Neural progenitor cell (in vitro differentiated cells): ENCODE results near the gene LBR. TPM values are rescaled to one million over a fixed set of nuclear protein-coding genes. Genes with fewer than 3 reads are reported as not detected.
A peak's percentile ranks its signal among the peaks of the same experiment; 100 is the strongest.

Source experiments
- DNase-seq: peaks from one replicate; pipeline ENCODE4 v3.0.0-alpha.2; 2016; ENCODE audit warnings: low spot score
- H2AFZ ChIP-seq: fragments of 200-600 bp; sonication (generic); replicated peaks from 2 replicates; pipeline ENCODE4 v1.6.1; 2016; ENCODE audit warnings: antibody characterized with exemption
- H3F3A ChIP-seq: fragments of 200-600 bp; sonication (generic); 2 replicates; pipeline ENCODE4 v1.6.1; 2016; ENCODE audit warnings: antibody characterized with exemption, low read depth
- H3K27ac ChIP-seq: fragments of 200-600 bp; sonication (generic); 2 replicates; pipeline ENCODE4 v1.5.1; 2016; ENCODE audit warnings: mild to moderate bottlenecking
- H3K27me3 ChIP-seq: fragments of 200-600 bp; sonication (generic); 2 replicates; pipeline ENCODE4 v1.6.1; 2016; ENCODE audit warnings: mild to moderate bottlenecking, moderate library complexity
- H3K36me3 ChIP-seq: fragments of 200-600 bp; sonication (generic); 2 replicates; pipeline ENCODE4 v1.5.1; 2016
- H3K4me1 ChIP-seq: fragments of 200-600 bp; sonication (generic); 2 replicates; pipeline ENCODE4 v1.6.1; 2016; ENCODE audit warnings: mixed run types
- H3K4me2 ChIP-seq: fragments of 200-600 bp; sonication (generic); 2 replicates; pipeline ENCODE4 v1.6.1; 2016
- H3K4me3 ChIP-seq: fragments of 200-600 bp; sonication (generic); 2 replicates; pipeline ENCODE4 v1.5.1; 2016
- H3K79me2 ChIP-seq: fragments of 200-600 bp; sonication (generic); 2 replicates; pipeline ENCODE4 v1.6.1; 2016; ENCODE audit warnings: low read depth
- H3K9ac ChIP-seq: fragments of 200-600 bp; sonication (generic); 2 replicates; pipeline ENCODE4 v1.6.1; 2016
- H3K9me3 ChIP-seq: fragments of 200-600 bp; sonication (generic); 2 replicates; pipeline ENCODE4 v1.5.1; 2016; ENCODE audit warnings: low read depth
- H4K20me1 ChIP-seq: fragments of 200-600 bp; sonication (generic); 2 replicates; pipeline ENCODE4 v1.6.1; 2016; ENCODE audit warnings: low read depth
- H3K27ac Mint-ChIP-seq: 3 replicates; pipeline ENCODE4 v1.8.0; 2021; ENCODE audit warnings: mixed read lengths
- H3K27me3 Mint-ChIP-seq: 2 replicates; pipeline ENCODE4 v1.8.0; 2022; ENCODE audit warnings: low read depth, mild to moderate bottlenecking, inconsistent platforms, moderate library complexity, mixed read lengths; ENCODE audit not compliant: insufficient read depth
- H3K36me3 Mint-ChIP-seq: 3 replicates; pipeline ENCODE4 v1.8.0; 2021; ENCODE audit warnings: mixed read lengths
- H3K4me1 Mint-ChIP-seq: 3 replicates; pipeline ENCODE4 v1.8.0; 2021; ENCODE audit warnings: mixed read lengths
- H3K4me3 Mint-ChIP-seq: 3 replicates; pipeline ENCODE4 v1.8.0; 2021; ENCODE audit warnings: mild to moderate bottlenecking, moderate library complexity, mixed read lengths
- H3K9me3 Mint-ChIP-seq: 3 replicates; pipeline ENCODE4 v1.8.0; 2020; ENCODE audit warnings: mixed read lengths
- CTCF ChIP-seq: fragments of 200-600 bp; sonication (generic); IDR thresholded peaks from 2 replicates; pipeline ENCODE4 v1.5.1; 2017; ENCODE audit warnings: antibody characterized with exemption, mild to moderate bottlenecking
- EZH2 ChIP-seq: fragments of 200-600 bp; sonication (generic); IDR thresholded peaks from 2 replicates; pipeline ENCODE4 v1.6.1; 2017; ENCODE audit warnings: antibody characterized with exemption, mild to moderate bottlenecking, moderate library complexity
- EZH2phosphoT487 ChIP-seq: fragments of 200-600 bp; sonication (generic); IDR thresholded peaks from 2 replicates; pipeline ENCODE4 v1.6.1; 2017; ENCODE audit warnings: antibody characterized with exemption
- total RNA-seq: library from RNA; depleted of rRNA; stranded (reverse); fragments of >200 nt; gene quantifications from 2 replicates; pipeline ENCODE4 v1.2.3, GENCODE V29; 2015; ENCODE audit warnings: low replicate concordance

The LBR gene
- total RNA-seq, 1 donor from 2014 or later: 171 TPM

DNA sequence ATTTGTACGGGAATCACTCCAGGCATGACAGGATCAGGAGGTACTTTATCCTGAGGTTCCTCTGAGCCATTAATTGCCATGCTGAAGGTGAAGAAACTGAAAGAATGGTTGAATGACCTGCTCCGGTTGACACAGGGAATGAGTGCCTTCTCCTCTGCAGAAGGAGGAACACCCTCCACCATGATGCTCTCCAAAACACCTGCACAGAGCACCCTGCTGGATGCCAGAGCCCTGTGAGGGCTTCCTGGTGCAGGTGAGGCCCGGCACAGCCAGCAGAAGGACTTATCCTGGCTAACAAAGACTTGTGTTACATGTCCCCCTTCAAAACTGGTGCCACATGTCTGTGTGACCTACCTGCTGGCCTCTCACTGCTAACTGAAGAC, 14.3 kb upstream of the LBR start:
- Histone ChIP-seq H2AFZ (no peak overlapping the region), H3K36me3 (no peaks in the 10 kb centered on the region), H3K79me2 (no peaks in the 10 kb centered on the region), H3K4me1 (peaks cover 6% of the 10 kb centered on the region), H3F3A (no peaks in the 10 kb centered on the region), H3K27ac (no peak overlapping the region), H3K4me3 (no peak overlapping the region), H3K9me3 (no peaks in the 10 kb centered on the region), H3K4me2 (no peak overlapping the region), H3K9ac (no peak overlapping the region), H4K20me1 (no peaks in the 10 kb centered on the region), H3K27me3 (no peaks in the 10 kb centered on the region)
- H3K36me3 Mint-ChIP-seq: no peaks in the 10 kb centered on the region
- H3K9me3 Mint-ChIP-seq: no peaks in the 10 kb centered on the region
- H3K27ac Mint-ChIP-seq: peak overlapping the region; percentile 23
- no peak for TF ChIP-seq EZH2
- no peak for TF ChIP-seq CTCF
- TF ChIP-seq EZH2phosphoT487: no peak
- peaks cover 23% of the 10 kb centered on the region for H3K4me1 Mint-ChIP-seq
- no peak for DNase-seq
- H3K4me3 Mint-ChIP-seq: no peak overlapping the region
- H3K27me3 Mint-ChIP-seq: peaks cover 14% of the 10 kb centered on the region

DNA sequence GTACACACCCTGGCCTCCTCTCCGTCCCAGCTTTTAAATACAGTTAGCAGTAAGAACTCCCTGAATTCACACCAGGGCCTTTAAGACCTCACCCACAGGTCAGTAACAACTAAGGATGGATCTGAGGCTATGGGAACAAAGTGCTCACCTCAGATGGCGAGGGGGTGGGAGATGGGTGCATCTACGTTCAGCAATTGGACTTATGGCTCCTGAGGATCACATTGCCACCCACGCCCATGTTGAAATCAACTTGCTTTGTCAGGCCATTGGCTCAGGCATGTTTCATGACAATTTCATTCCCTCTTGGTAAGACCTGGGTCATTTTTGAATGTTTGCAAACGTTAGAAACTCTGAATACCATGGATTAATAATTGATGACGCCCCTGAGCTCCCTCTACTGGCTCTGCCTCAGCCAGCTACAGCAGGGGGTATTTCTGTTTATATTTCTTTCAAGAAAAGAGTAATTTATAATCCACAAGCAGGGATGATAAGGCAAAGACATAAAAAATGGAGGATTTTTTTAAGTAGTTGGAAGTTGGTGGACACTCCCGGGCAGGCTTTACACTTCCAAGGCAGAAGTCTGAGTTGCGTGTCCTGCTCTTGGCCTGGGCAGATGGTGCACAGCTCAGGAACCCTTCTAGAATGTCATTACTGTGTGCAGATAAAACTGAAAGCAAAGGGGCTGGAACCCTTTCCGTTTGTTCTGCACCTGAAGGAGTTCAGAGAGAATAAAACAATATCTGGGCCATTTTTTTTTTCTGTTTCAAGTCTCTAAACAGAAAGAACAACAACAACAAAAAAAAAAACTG, 13.7 kb upstream of the LBR start:
- H3K27ac ChIP-seq: no peak overlapping the region
- Mint-ChIP-seq H3K9me3 (no peaks in the 10 kb centered on the region), H3K27ac (peak overlapping the region; percentile 63), H3K4me3 (peak overlapping the region; percentile 19), H3K4me1 (peaks cover 17% of the 10 kb centered on the region), H3K27me3 (peaks cover 13% of the 10 kb centered on the region), H3K36me3 (no peaks in the 10 kb centered on the region)
- no peak overlapping the region for H3K4me2 ChIP-seq
- H3K9me3 ChIP-seq: no peaks in the 10 kb centered on the region
- H3K4me1 ChIP-seq: peaks cover under 1% of the 10 kb centered on the region
- H3K9ac ChIP-seq: no peak overlapping the region
- no peaks in the 10 kb centered on the region for H4K20me1 ChIP-seq
- H3K79me2 ChIP-seq: no peaks in the 10 kb centered on the region
- no peaks in the 10 kb centered on the region for H3K27me3 ChIP-seq
- H2AFZ ChIP-seq: no peak overlapping the region
- no peaks in the 10 kb centered on the region for H3F3A ChIP-seq
- H3K4me3 ChIP-seq: no peak overlapping the region
- TF ChIP-seq CTCF (peak; percentile 16), EZH2phosphoT487 (no peak), EZH2 (no peak)
- no peak for DNase-seq
- H3K36me3 ChIP-seq: no peaks in the 10 kb centered on the region

DNA sequence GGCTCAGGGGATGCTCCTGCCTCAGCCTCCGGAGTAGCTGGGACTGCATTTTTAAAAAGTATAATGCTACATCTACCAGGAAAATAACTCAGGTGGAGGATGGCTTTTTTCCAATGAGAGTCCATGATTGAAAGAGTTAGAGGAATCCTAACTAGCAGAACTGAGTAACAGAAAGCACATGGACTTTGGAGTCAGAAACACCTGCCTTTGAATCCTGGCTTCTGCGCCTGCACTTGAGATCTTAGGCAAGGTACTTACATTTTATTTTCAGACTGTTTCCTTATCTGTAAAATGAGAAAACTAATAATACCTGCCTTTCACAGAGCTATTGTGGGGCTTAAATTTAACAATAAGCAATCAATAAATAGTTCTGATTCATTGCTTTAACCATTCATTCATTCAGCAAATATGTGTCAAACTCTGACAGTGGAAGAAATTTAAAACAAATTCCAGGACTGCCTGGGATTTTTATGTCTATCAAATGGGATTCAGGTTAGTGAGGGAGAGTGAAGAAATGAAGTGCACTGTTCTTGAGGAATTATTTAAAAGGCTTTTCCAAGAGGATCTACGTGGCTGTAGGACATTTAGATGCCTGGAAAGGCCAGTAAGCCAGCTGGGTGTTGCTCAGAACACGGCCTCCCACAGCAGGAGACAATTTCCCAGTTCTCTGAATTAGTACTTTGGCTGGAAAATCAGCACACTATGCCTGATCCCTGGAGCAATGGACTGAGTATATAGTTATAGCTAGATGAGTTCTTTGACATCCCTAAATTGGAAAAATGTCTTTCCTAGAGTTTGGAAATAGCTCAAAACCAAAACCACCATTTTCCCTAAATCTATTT, 12.8 kb upstream of the LBR start:
- Histone ChIP-seq H3K79me2 (no peaks in the 10 kb centered on the region), H3F3A (no peaks in the 10 kb centered on the region), H3K9ac (no peak overlapping the region), H3K27me3 (no peaks in the 10 kb centered on the region), H2AFZ (no peak overlapping the region), H3K36me3 (no peaks in the 10 kb centered on the region), H3K27ac (no peak overlapping the region), H3K4me2 (no peak overlapping the region), H4K20me1 (no peaks in the 10 kb centered on the region), H3K9me3 (no peaks in the 10 kb centered on the region), H3K4me1 (no peaks in the 10 kb centered on the region), H3K4me3 (no peak overlapping the region)
- H3K4me3 Mint-ChIP-seq: no peak overlapping the region
- no peak for TF ChIP-seq EZH2
- no peaks in the 10 kb centered on the region for H3K36me3 Mint-ChIP-seq
- H3K9me3 Mint-ChIP-seq: no peaks in the 10 kb centered on the region
- DNase-seq: no peak
- peaks cover 11% of the 10 kb centered on the region for H3K4me1 Mint-ChIP-seq
- no peak overlapping the region for H3K27ac Mint-ChIP-seq
- H3K27me3 Mint-ChIP-seq: peaks cover 14% of the 10 kb centered on the region
